ENCODE results near the gene RGL1. TPM values are rescaled to one million over a fixed set of nuclear protein-coding genes. Genes with fewer than 3 reads are reported as not detected.

RGL1 gene
- total RNA-seq, 1 experiment from 2014 or later, result 34.5 TPM

GRCh38 chr1:183871142-183871541, 66.2 kb downstream of the RGL1 start:
- Histone ChIP-seq H3K9me3 (no peaks in the 10 kb centered on the region), H3K27me3 (replicated peaks; ENCODE audit: control insufficient read depth, insufficient read depth, low read length) (no peaks in the 10 kb centered on the region), H3K4me3 (ENCODE audit: low read depth, low read length) (no peak overlapping the region), H3K36me3 (ENCODE audit: control insufficient read depth, insufficient read depth, low read length) (no peaks in the 10 kb centered on the region), H3K4me1 (no peaks in the 10 kb centered on the region; the same call in 1 of the 2 replicates)
- no peak overlapping the region for H3K4me3 Mint-ChIP-seq (ENCODE audit: unreplicated experiment)
- H3K9me3 Mint-ChIP-seq (ENCODE audit: unreplicated experiment), result no peaks in the 10 kb centered on the region
- ChIA-PET CTCF (interaction anchor here (0.8 kb wide), 1 partner anchor 45 kb away, joined by 3 read pairs; no protein-coding TSS in a partner anchor), POLR2A (no interaction called here)
- BruUV-seq (replicated peaks), result no TSS peak
- DNase-seq, result no peak
- H3K27me3 Mint-ChIP-seq (ENCODE audit: insufficient read depth, unreplicated experiment), result no peaks in the 10 kb centered on the region
- no peak for TF ChIP-seq CTCF (IDR thresholded peaks at IDR 0.05; ENCODE audit: insufficient read depth in 1 of 2, low read depth in 1 of 2, low read length in 1 of 2, severe bottlenecking in 1 of 2, unreplicated experiment in 1 of 2)
- H3K36me3 Mint-ChIP-seq (ENCODE audit: insufficient read depth, unreplicated experiment), result peaks cover 17% of the 10 kb centered on the region
- no peak overlapping the region for H3K27ac Mint-ChIP-seq (ENCODE audit: unreplicated experiment)
- intact Hi-C loops (cut with micrococcal nuclease; ENCODE audit: unreplicated experiment), result no loop called here
- peaks cover 10% of the 10 kb centered on the region for H3K4me1 Mint-ChIP-seq (ENCODE audit: low read depth, unreplicated experiment)

- intact Hi-C loops (cut with micrococcal nuclease; ENCODE audit: unreplicated experiment), result no loop called here
- H3K36me3 ChIP-seq (ENCODE audit: control insufficient read depth, insufficient read depth, low read length), result no peaks in the 10 kb centered on the region
- ChIA-PET CTCF (no interaction called here), POLR2A (no interaction called here)
- H3K9me3 Mint-ChIP-seq (ENCODE audit: unreplicated experiment), result no peaks in the 10 kb centered on the region
- no TSS peak for BruUV-seq (replicated peaks)
- H3K4me3 Mint-ChIP-seq (ENCODE audit: unreplicated experiment), result no peak overlapping the region
- DNase-seq, result no peak
- H3K4me1 ChIP-seq, result no peaks in the 10 kb centered on the region
- no peak for TF ChIP-seq CTCF (IDR thresholded peaks at IDR 0.05; ENCODE audit: insufficient read depth in 1 of 2, low read depth in 1 of 2, low read length in 1 of 2, severe bottlenecking in 1 of 2, unreplicated experiment in 1 of 2)
- H3K27me3 ChIP-seq (replicated peaks; ENCODE audit: control insufficient read depth, insufficient read depth, low read length), result no peaks in the 10 kb centered on the region
- no peak overlapping the region for H3K4me3 ChIP-seq (ENCODE audit: low read depth, low read length)
- no peaks in the 10 kb centered on the region for H3K9me3 ChIP-seq
- H3K27me3 Mint-ChIP-seq (ENCODE audit: insufficient read depth, unreplicated experiment), result no peaks in the 10 kb centered on the region
- no peak overlapping the region for H3K27ac Mint-ChIP-seq (ENCODE audit: unreplicated experiment)
- H3K4me1 Mint-ChIP-seq (ENCODE audit: low read depth, unreplicated experiment), result peaks cover 10% of the 10 kb centered on the region
- peaks cover 21% of the 10 kb centered on the region for H3K36me3 Mint-ChIP-seq (ENCODE audit: insufficient read depth, unreplicated experiment)
Measured at GRCh38 chr1:183871601-183872000, 66.7 kb downstream of the RGL1 start.

- H3K4me1 Mint-ChIP-seq (ENCODE audit: low read depth, unreplicated experiment), result peaks cover 10% of the 10 kb centered on the region
Measured at GRCh38 chr1:183872403-183872802, 67.5 kb downstream of the RGL1 start.

More at GRCh38 chr1:183872403-183872802, 67.5 kb downstream of the RGL1 start:
- H3K4me3 ChIP-seq (ENCODE audit: low read depth, low read length), result no peak overlapping the region
- BruUV-seq (replicated peaks), result no TSS peak
- H3K27ac Mint-ChIP-seq (ENCODE audit: unreplicated experiment), result no peak overlapping the region
- no peak for DNase-seq
- no peaks in the 10 kb centered on the region for H3K27me3 ChIP-seq (replicated peaks; ENCODE audit: control insufficient read depth, insufficient read depth, low read length)
- CTCF ChIA-PET, result no interaction called here
- H3K9me3 Mint-ChIP-seq (ENCODE audit: unreplicated experiment), result no peaks in the 10 kb centered on the region
- no peak for TF ChIP-seq CTCF (IDR thresholded peaks at IDR 0.05; ENCODE audit: insufficient read depth in 1 of 2, low read depth in 1 of 2, low read length in 1 of 2, severe bottlenecking in 1 of 2, unreplicated experiment in 1 of 2)
- no peaks in the 10 kb centered on the region for H3K9me3 ChIP-seq
- no peaks in the 10 kb centered on the region for H3K27me3 Mint-ChIP-seq (ENCODE audit: insufficient read depth, unreplicated experiment)
- POLR2A ChIA-PET, result no interaction called here
- no peak overlapping the region for H3K4me3 Mint-ChIP-seq (ENCODE audit: unreplicated experiment)
- intact Hi-C loops (cut with micrococcal nuclease; ENCODE audit: unreplicated experiment), result no loop called here
- H3K36me3 Mint-ChIP-seq (ENCODE audit: insufficient read depth, unreplicated experiment), result peaks cover 29% of the 10 kb centered on the region
- H3K36me3 ChIP-seq (ENCODE audit: control insufficient read depth, insufficient read depth, low read length), result no peaks in the 10 kb centered on the region
- H3K4me1 ChIP-seq, result no peaks in the 10 kb centered on the region

Measured in Caco-2 (cell line).